H1 (cell line): Measurements from ENCODE around the gene MYL11. TPM values are rescaled to one million over a fixed set of nuclear protein-coding genes. Genes with fewer than 3 reads are reported as not detected.

Experiments
- CTCF ChIA-PET: fragments of 300-600 bp; sonication (Branson Sonifier 250); formaldehyde crosslinking; loops from one replicate; lab custom pipeline; 2021; ENCODE audit not compliant: partially characterized antibody; lab: Charles Lee
- POLR2A ChIA-PET: fragments of 300-600 bp; sonication (Branson Sonifier 250); formaldehyde crosslinking; loops from one replicate; lab custom pipeline; 2021; ENCODE audit warnings: inconsistent platforms; ENCODE audit not compliant: partially characterized antibody; lab: Charles Lee
- DNase-seq, 2 experiments: peaks; one replicate each; pipeline versions ENCODE4 v3.0.0 to v3.0.0-alpha.2; 2010 to 2022; ENCODE audit warnings: low spot score in 2 of 2, low read depth in 1 of 2, mixed read lengths in 1 of 2
- FAIRE-seq: peaks from 2 replicates; lab custom pipeline; 2011; peaks lifted over from hg19 to GRCh38; lab: Jason Lieb, UNC
- H2AFZ ChIP-seq: 2 replicates; pipeline ENCODE4 v1.8.1; 2012; ENCODE audit warnings: low read length, inconsistent platforms
- H2AK5ac ChIP-seq: 2 replicates; pipeline ENCODE4 v1.6.1; 2013; ENCODE audit warnings: low read depth, low read length
- H2BK120ac ChIP-seq: replicated peaks from 2 replicates; pipeline ENCODE3; 2013; ENCODE audit warnings: low read depth, low read length, inconsistent platforms
- H2BK12ac ChIP-seq: 2 replicates; pipeline ENCODE4 v1.6.1; 2013; ENCODE audit warnings: low read depth, low read length
- H2BK15ac ChIP-seq: 2 replicates; pipeline ENCODE4 v1.6.1; 2013; ENCODE audit warnings: low read length
- H2BK20ac ChIP-seq: 2 replicates; pipeline ENCODE4 v1.6.1; 2013; ENCODE audit warnings: low read length
- H2BK5ac ChIP-seq: 2 replicates; pipeline ENCODE4 v1.6.1; 2013; ENCODE audit warnings: low read depth, low read length
- H3K14ac ChIP-seq: 2 replicates; pipeline ENCODE4 v1.6.1; 2013; ENCODE audit warnings: inconsistent platforms; ENCODE audit not compliant: insufficient read length
- H3K18ac ChIP-seq: 2 replicates; pipeline ENCODE4 v1.6.1; 2013; ENCODE audit warnings: low read length; ENCODE audit errors: extremely low read depth
- H3K23ac ChIP-seq: 2 replicates; pipeline ENCODE4 v1.6.1; 2013; ENCODE audit warnings: inconsistent platforms; ENCODE audit not compliant: insufficient read length
- H3K23me2 ChIP-seq: 2 replicates; pipeline ENCODE4 v1.6.1; 2013; ENCODE audit warnings: low read depth, low read length
- H3K27ac ChIP-seq: 2 replicates; pipeline ENCODE4 v1.6.1; 2011; ENCODE audit warnings: low read depth, low read length, inconsistent platforms
- H3K27me3 ChIP-seq, 4 experiments: replicated peaks in 1 of 4; 1 replicate in 1 of 4; 2 replicates in 3 of 4; pipeline versions ENCODE4 v1.6.1 to v1.8.1; 2011 to 2013; ENCODE audit warnings: low read length in 3 of 4, mild to moderate bottlenecking in 3 of 4, inconsistent platforms in 2 of 4, mixed read lengths in 2 of 4, moderate library complexity in 1 of 4; ENCODE audit not compliant: control insufficient read depth in 3 of 4, insufficient read depth in 3 of 4; ENCODE audit errors: extremely low read depth in 1 of 4
- H3K36me3 ChIP-seq, 4 experiments: 2 replicates each; pipeline versions ENCODE4 v1.6.1 to v1.8.1; 2011 to 2013; ENCODE audit warnings: mild to moderate bottlenecking in 4 of 4, low read length in 3 of 4, moderate library complexity in 2 of 4, control low read depth in 1 of 4, inconsistent platforms in 1 of 4; ENCODE audit not compliant: insufficient read depth in 4 of 4, control insufficient read depth in 2 of 4
- H3K4ac ChIP-seq: replicated peaks from 2 replicates; pipeline ENCODE3; 2013; ENCODE audit warnings: low read length, low read depth, mixed read lengths, inconsistent platforms; ENCODE audit not compliant: insufficient read length
- H3K4me1 ChIP-seq, 4 experiments: replicated peaks in 1 of 4; 1 replicate in 1 of 4; 2 replicates in 3 of 4; pipeline versions ENCODE4 v1.6.1 to v1.8.1; 2011 to 2013; ENCODE audit warnings: low read length in 3 of 4, inconsistent platforms in 2 of 4, mixed read lengths in 1 of 4; ENCODE audit not compliant: insufficient read depth in 4 of 4, control insufficient read depth in 3 of 4
- H3K4me2 ChIP-seq, 2 experiments: 2 replicates each; pipeline versions ENCODE4 v1.6.1 to v1.8.1; 2011 to 2013; ENCODE audit warnings: low read depth in 2 of 2, low read length in 2 of 2, control low read depth in 1 of 2, inconsistent platforms in 1 of 2, mild to moderate bottlenecking in 1 of 2; ENCODE audit not compliant: insufficient read depth in 1 of 2
- H3K4me3 ChIP-seq, 4 experiments: fragments of 200-600, 300-600 bp in 1 of 4; sonication (generic), shearing (Covaris generic), sonication (Bioruptor Twin) in 1 of 4; 2 replicates each; pipeline versions ENCODE4 v1.5.1 to v1.8.1; 2011 to 2016; ENCODE audit warnings: low read length in 4 of 4, low read depth in 3 of 4, control low read depth in 2 of 4, inconsistent platforms in 2 of 4, mild to moderate bottlenecking in 2 of 4, mixed read lengths in 1 of 4, moderate library complexity in 1 of 4; ENCODE audit not compliant: insufficient read depth in 2 of 4; ENCODE audit errors: extremely low read depth in 1 of 4
- H3K56ac ChIP-seq: replicated peaks from 2 replicates; pipeline ENCODE3; 2013; ENCODE audit warnings: low read depth, mild to moderate bottlenecking, mixed read lengths, low read length, inconsistent platforms; ENCODE audit not compliant: insufficient read length
- H3K79me1 ChIP-seq: 2 replicates; pipeline ENCODE4 v1.6.1; 2013; ENCODE audit warnings: low read depth, low read length, control low read depth
- H3K79me2 ChIP-seq, 2 experiments: 2 replicates each; pipeline versions ENCODE4 v1.6.1 to v1.8.1; 2012 to 2013; ENCODE audit warnings: low read length in 2 of 2, mild to moderate bottlenecking in 2 of 2, inconsistent platforms in 1 of 2; ENCODE audit not compliant: insufficient read depth in 2 of 2, control insufficient read depth in 1 of 2
- H3K9ac ChIP-seq, 4 experiments: replicated peaks in 1 of 4; 1 replicate in 1 of 4; 2 replicates in 3 of 4; pipeline versions ENCODE4 v1.6.1 to v1.8.1; 2011 to 2013; ENCODE audit warnings: low read depth in 3 of 4, low read length in 3 of 4, control low read depth in 2 of 4, mild to moderate bottlenecking in 2 of 4, moderate library complexity in 2 of 4, inconsistent platforms in 1 of 4; ENCODE audit errors: extremely low read depth in 1 of 4
- H3K9me3 ChIP-seq, 2 experiments: 2 replicates each; pipeline versions ENCODE4 v1.6.1 to v1.8.1; 2012 to 2013; ENCODE audit warnings: mild to moderate bottlenecking in 2 of 2, moderate library complexity in 2 of 2, control low read depth in 1 of 2, inconsistent platforms in 1 of 2, low read depth in 1 of 2, low read length in 1 of 2, mixed read lengths in 1 of 2; ENCODE audit not compliant: insufficient read depth in 2 of 2
- H4K20me1 ChIP-seq, 2 experiments: replicated peaks in 1 of 2; 2 replicates each; pipeline versions ENCODE3 to v1.8.1; 2011 to 2013; ENCODE audit warnings: inconsistent platforms in 2 of 2, low read length in 2 of 2, mild to moderate bottlenecking in 1 of 2; ENCODE audit not compliant: insufficient read depth in 2 of 2, control insufficient read depth in 1 of 2
- H4K5ac ChIP-seq: 2 replicates; pipeline ENCODE4 v1.6.1; 2013; ENCODE audit warnings: low read length, low read depth, mixed read lengths, inconsistent platforms; ENCODE audit not compliant: insufficient read length
- H4K8ac ChIP-seq: 2 replicates; pipeline ENCODE4 v1.8.0; 2013; ENCODE audit warnings: mild to moderate bottlenecking, moderate library complexity, low read length, inconsistent platforms; ENCODE audit not compliant: insufficient read depth; ENCODE audit errors: extremely low read depth
- H4K91ac ChIP-seq: replicated peaks from 2 replicates; pipeline ENCODE3; 2013; ENCODE audit warnings: low read length, mixed read lengths, inconsistent platforms; ENCODE audit not compliant: insufficient read length
- ATF2 ChIP-seq: IDR thresholded peaks from 2 replicates; pipeline ENCODE4 v1.6.1; 2012; ENCODE audit warnings: low read length, inconsistent platforms
- CHD2 ChIP-seq: IDR thresholded peaks from 2 replicates; pipeline ENCODE4 v1.6.1; 2012; ENCODE audit warnings: low read length, improper control_type of control experiment
- EZH2 ChIP-seq: fragments of 200-600 bp; sonication (generic); IDR thresholded peaks from 2 replicates; pipeline ENCODE4 v1.7.1; 2012; ENCODE audit warnings: low read depth, mild to moderate bottlenecking, moderate library complexity, low read length, inconsistent platforms; ENCODE audit not compliant: severe bottlenecking
- KDM4A ChIP-seq: IDR thresholded peaks from one replicate; pipeline ENCODE4 v1.7.1; 2012; ENCODE audit warnings: low read depth, mild to moderate bottlenecking, moderate library complexity, low read length, inconsistent platforms; ENCODE audit not compliant: severe bottlenecking
- POLR2A ChIP-seq, 2 experiments: IDR thresholded peaks; 1 replicate in 1 of 2; 2 replicates in 1 of 2; pipeline ENCODE4 v1.6.1; 2011; ENCODE audit warnings: low read depth in 2 of 2, low read length in 2 of 2, mild to moderate bottlenecking in 2 of 2; ENCODE audit errors: control extremely low read depth in 1 of 2
- SIN3A ChIP-seq, 2 experiments: IDR thresholded peaks in 1 of 2; conservative IDR thresholded peaks in 1 of 2; 2 replicates each; pipeline ENCODE4 v1.6.1; 2011 to 2012; ENCODE audit warnings: low read length in 2 of 2, improper control_type of control experiment in 1 of 2, low read depth in 1 of 2, mild to moderate bottlenecking in 1 of 2
- WGBS, 2 experiments: shearing (Covaris generic) in 1 of 2; methylation state at CpG; one replicate each; pipeline versions ENCODE4 v1.1.6 to v1.1.7; 2013 to 2015; ENCODE audit warnings: low lambda C conversion rate in 2 of 2, mixed read lengths in 2 of 2, inconsistent platforms in 1 of 2, low coverage in 1 of 2, missing lambda C conversion rate in 1 of 2; ENCODE audit not compliant: insufficient replicate concordance in 2 of 2, insufficient coverage in 1 of 2, insufficient read length in 1 of 2; ENCODE audit errors: extremely low coverage in 1 of 2, missing lambda C conversion rate in 1 of 2; 5-methylcytosine and 5-hydroxymethylcytosine counted together
- polyA plus RNA-seq, 7 experiments: library from polyadenylated mRNA; depleted of rRNA in 3 of 7; stranded (reverse) in 5 of 7; unstranded in 2 of 7; fragments of >200 nt in 5 of 7; fragments of 200-250 nt in 2 of 7; gene quantifications; 1 replicate in 5 of 7; 2 replicates in 1 of 7; 4 replicates in 1 of 7; pipeline versions ENCODE4 v1.2.1 to v1.2.3, GENCODE V29; 2011 to 2013; ENCODE audit warnings: missing spikeins in 2 of 7, mixed read lengths in 2 of 7
- total RNA-seq: library from RNA; stranded (reverse); fragmentation: NEBNext Ultra II Directional; extraction: Animal tissue kit (Norgen Biotek cat#: 25700); gene quantifications from 2 replicates; pipeline ENCODE4 v1.2.1, GENCODE V29; 2021

Gene MYL11
- total and polyA plus RNA-seq, 2 of the 8 experiments (the other 6 are each of a cell fraction or from before 2014, with no cell fraction given), result 1.2 to 1.4 TPM

DNA sequence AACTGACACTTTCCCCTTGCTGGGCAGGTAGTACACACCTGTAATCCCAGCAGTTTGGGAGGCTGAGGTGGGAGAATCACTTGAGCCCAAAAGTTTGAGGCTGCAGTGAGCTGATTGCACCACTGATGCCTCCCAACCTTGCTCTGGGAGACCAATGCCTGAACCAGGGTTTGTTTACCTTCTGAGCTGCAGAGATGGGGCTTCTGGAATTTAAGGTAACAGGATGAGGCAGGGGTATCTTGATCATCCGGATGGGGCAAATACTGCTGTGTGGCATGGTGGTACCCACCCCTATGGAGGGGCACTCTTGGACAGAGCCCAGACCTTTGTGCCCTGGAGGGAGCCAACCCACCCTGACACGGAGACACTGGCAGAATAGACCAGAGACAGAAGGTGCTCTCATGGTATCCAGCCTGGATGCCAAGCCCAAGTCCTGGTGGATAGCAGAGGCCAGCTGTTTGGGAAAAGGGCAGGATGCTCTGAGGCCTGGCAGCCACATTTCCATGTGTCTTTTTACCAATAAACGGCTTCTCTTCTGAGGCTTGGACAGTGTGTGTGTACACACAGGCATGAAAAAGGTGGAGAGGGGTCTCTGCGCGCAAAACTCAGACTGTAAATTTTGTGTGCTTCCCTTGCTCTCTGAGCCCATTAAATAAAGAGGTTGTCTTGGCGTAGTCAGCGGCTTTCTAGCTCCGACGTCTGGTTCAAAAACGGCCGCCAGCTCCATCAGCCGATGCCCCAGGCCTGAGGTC, 25.0 kb downstream of the MYL11 start:
- peak overlapping the region; percentile 79 to 93 for H3K4me2 ChIP-seq
- H2BK120ac ChIP-seq, result no peak overlapping the region
- H3K4me3 ChIP-seq, result peak overlapping the region; percentile 41 to 65 (median 52)
- H4K5ac ChIP-seq, result peak overlapping the region; percentile 2
- no peak overlapping the region for H2AFZ ChIP-seq
- POLR2A ChIA-PET, result interaction anchor here (0.7 to 12.6 kb wide), 20 partner anchors 8 to 655 kb away, joined by 3 to 151 read pairs (median 4); partner anchors contain the start of genes CD2BP2, DCTPP1, MYL11 and SEPTIN1
- H3K36me3 ChIP-seq, result peaks cover 4 to 21% (median 14%) of the 10 kb centered on the region in 4 experiments; a peak in 6 of 8 replicates
- no peak for DNase-seq
- no peak overlapping the region for H3K23ac ChIP-seq
- CTCF ChIA-PET, result interaction anchor here (0.7 to 3.6 kb wide), 7 partner anchors 9 to 216 kb away, joined by 3 to 23 read pairs (median 5); partner anchors contain the start of genes SEPTIN1 and ZNF771
- H3K79me1 ChIP-seq, result no peaks in the 10 kb centered on the region; the same call in 1 of the 2 replicates
- peaks cover 8% of the 10 kb centered on the region; the same call in 1 of the 2 replicates for H3K23me2 ChIP-seq
- no peaks in the 10 kb centered on the region for H3K9me3 ChIP-seq
- H4K20me1 ChIP-seq, result peaks cover 12 to 17% of the 10 kb centered on the region in 2 experiments
- no peak overlapping the region for H3K56ac ChIP-seq
- WGBS, 2 experiments, result 31% methylated on average over 12 of the region's 12 CpGs; no CpG with 5 or more reads in 1 of the 2 experiments
- H2BK12ac ChIP-seq, result no peak overlapping the region
- H3K9ac ChIP-seq, result peak overlapping the region in 3 of 4 experiments; percentile 71 to 83 (median 72); a peak in 6 of 7 replicates
- H3K27ac ChIP-seq, result peak overlapping the region; percentile 71
- H2BK20ac ChIP-seq, result no peak overlapping the region
- no peak overlapping the region for H2BK15ac ChIP-seq
- H3K27me3 ChIP-seq, result no peaks in the 10 kb centered on the region; a peak in 1 of 7 replicates
- H3K18ac ChIP-seq, result peak overlapping the region; percentile 51; the same call in 1 of the 2 replicates
- H4K91ac ChIP-seq, result no peak overlapping the region
- peaks cover 5 to 21% of the 10 kb centered on the region in 2 experiments; a peak in 2 of 4 replicates for H3K79me2 ChIP-seq
- TF ChIP-seq POLR2A (IDR thresholded peaks at IDR 0.05; ENCODE audit: control extremely low read depth in 1 of 2, low read depth in 2 of 2, low read length in 2 of 2), result peak; percentile 22 to 60; a peak in 2 of 3 replicates
- no peak for TF ChIP-seq SIN3A (conservative IDR thresholded peaks at IDR 0.05 in 1 of 2, IDR thresholded peaks at IDR 0.05 in 1 of 2; ENCODE audit: low read depth in 1 of 2, low read length in 2 of 2)
- TF ChIP-seq CHD2, result no peak
- TF ChIP-seq KDM4A, result no peak
- TF ChIP-seq EZH2, result no peak
- TF ChIP-seq ATF2, result 0 out of 2 replicates have a peak, but pooled peaks have one; percentile 2
- peak overlapping the region; percentile 78; the same call in 1 of the 2 replicates for H2BK5ac ChIP-seq
- no peak for FAIRE-seq
- H4K8ac ChIP-seq, result peak overlapping the region; percentile 85; the same call in 1 of the 2 replicates
- no peak overlapping the region for H3K4ac ChIP-seq
- H3K4me1 ChIP-seq, result peaks cover 0 to 15% (median 6%) of the 10 kb centered on the region in 4 experiments; a peak in 6 of 7 replicates
- no peak overlapping the region for H3K14ac ChIP-seq
- H2AK5ac ChIP-seq, result no peak overlapping the region; the same call in 1 of the 2 replicates
